ENCODE measurements around the gene AUTS2.

The AUTS2 gene

GRCh38 chr7:70726294-70726693, 1128.0 kb downstream of the AUTS2 start:
- Histone ChIP-seq H3K9ac (ENCODE audit: low read depth, low read length, poor library complexity, severe bottlenecking) (no peak overlapping the region), H3K36me3 (ENCODE audit: insufficient read depth, low read length) (no peaks in the 10 kb centered on the region), H2AFZ (ENCODE audit: low read length) (no peak overlapping the region), H3K79me2 (ENCODE audit: insufficient read depth, low read length) (peaks cover 93% of the 10 kb centered on the region), H3K4me1 (ENCODE audit: insufficient read depth, low read length, poor library complexity, severe bottlenecking) (peaks cover 11% of the 10 kb centered on the region), H3K27me3 (ENCODE audit: insufficient read depth, low read length, poor library complexity, severe bottlenecking) (no peaks in the 10 kb centered on the region), H3K4me2 (ENCODE audit: low read depth, low read length, poor library complexity, severe bottlenecking) (no peak overlapping the region), H3K9me2 (replicated peaks; ENCODE audit: low read depth, low read length) (no peaks in the 10 kb centered on the region), H3F3A (ENCODE audit: low read depth) (no peaks in the 10 kb centered on the region), H4K20me1 (ENCODE audit: insufficient read depth, low read length, poor library complexity, severe bottlenecking) (peaks cover 13% of the 10 kb centered on the region), H3K9me3 (ENCODE audit: insufficient read depth, low read depth, low read length) (0 out of 2 replicates have a peak, but pooled peaks cover 3% of the 10 kb centered on the region), H3K4me3 (ENCODE audit: low read length, poor library complexity, severe bottlenecking) (no peak overlapping the region)
- no peak for TF ChIP-seq CTCF (conservative IDR thresholded peaks at IDR 0.05; ENCODE audit: low read length)
- no peak for TF ChIP-seq EZH2phosphoT487 (IDR thresholded peaks at IDR 0.05; ENCODE audit: borderline replicate concordance)

- Histone ChIP-seq H2AFZ (ENCODE audit: low read length) (no peak overlapping the region), H3K27me3 (ENCODE audit: insufficient read depth, low read length, poor library complexity, severe bottlenecking) (no peaks in the 10 kb centered on the region), H3K79me2 (ENCODE audit: insufficient read depth, low read length) (peaks cover 91% of the 10 kb centered on the region), H3K4me2 (ENCODE audit: low read depth, low read length, poor library complexity, severe bottlenecking) (no peak overlapping the region), H3K9me3 (ENCODE audit: insufficient read depth, low read depth, low read length) (0 out of 2 replicates have a peak, but pooled peaks cover 3% of the 10 kb centered on the region), H3K9ac (ENCODE audit: low read depth, low read length, poor library complexity, severe bottlenecking) (no peak overlapping the region), H4K20me1 (ENCODE audit: insufficient read depth, low read length, poor library complexity, severe bottlenecking) (peaks cover 13% of the 10 kb centered on the region), H3K4me1 (ENCODE audit: insufficient read depth, low read length, poor library complexity, severe bottlenecking) (peaks cover 11% of the 10 kb centered on the region), H3K4me3 (ENCODE audit: low read length, poor library complexity, severe bottlenecking) (no peak overlapping the region), H3K36me3 (ENCODE audit: insufficient read depth, low read length) (no peaks in the 10 kb centered on the region), H3F3A (ENCODE audit: low read depth) (no peaks in the 10 kb centered on the region), H3K9me2 (replicated peaks; ENCODE audit: low read depth, low read length) (no peaks in the 10 kb centered on the region)
- no peak for TF ChIP-seq EZH2phosphoT487 (IDR thresholded peaks at IDR 0.05; ENCODE audit: borderline replicate concordance)
- no peak for TF ChIP-seq CTCF (conservative IDR thresholded peaks at IDR 0.05; ENCODE audit: low read length)
These were observed 1128.7 kb downstream of the AUTS2 start for GRCh38 chr7:70726951-70727378.

GRCh38 chr7:70727861-70728260, 1129.6 kb downstream of the AUTS2 start:
- H3K9me3 ChIP-seq (ENCODE audit: insufficient read depth, low read depth, low read length): 0 out of 2 replicates have a peak, but pooled peaks cover 3% of the 10 kb centered on the region
- H3K27me3 ChIP-seq (ENCODE audit: insufficient read depth, low read length, poor library complexity, severe bottlenecking): no peaks in the 10 kb centered on the region
- H3K4me1 ChIP-seq (ENCODE audit: insufficient read depth, low read length, poor library complexity, severe bottlenecking): peaks cover 12% of the 10 kb centered on the region
- H3K9me2 ChIP-seq (replicated peaks; ENCODE audit: low read depth, low read length): no peaks in the 10 kb centered on the region
- no peaks in the 10 kb centered on the region for H3F3A ChIP-seq (ENCODE audit: low read depth)
- no peak overlapping the region for H2AFZ ChIP-seq (ENCODE audit: low read length)
- peaks cover 93% of the 10 kb centered on the region for H3K79me2 ChIP-seq (ENCODE audit: insufficient read depth, low read length)
- no peak overlapping the region for H3K4me2 ChIP-seq (ENCODE audit: low read depth, low read length, poor library complexity, severe bottlenecking)
- H3K36me3 ChIP-seq (ENCODE audit: insufficient read depth, low read length): no peaks in the 10 kb centered on the region
- no peak overlapping the region for H3K4me3 ChIP-seq (ENCODE audit: low read length, poor library complexity, severe bottlenecking)
- no peak for TF ChIP-seq CTCF (conservative IDR thresholded peaks at IDR 0.05; ENCODE audit: low read length)
- no peak for TF ChIP-seq EZH2phosphoT487 (IDR thresholded peaks at IDR 0.05; ENCODE audit: borderline replicate concordance)
- no peak overlapping the region for H3K9ac ChIP-seq (ENCODE audit: low read depth, low read length, poor library complexity, severe bottlenecking)
- H4K20me1 ChIP-seq (ENCODE audit: insufficient read depth, low read length, poor library complexity, severe bottlenecking): peaks cover 6% of the 10 kb centered on the region
